ENCODE results near the gene CMYA5.

Gene CMYA5

GRCh38 chr5:79834754-79835714 is 145.4 kb downstream of the CMYA5 start:
- Histone ChIP-seq H3K9ac (ENCODE audit: low read length) (no peak overlapping the region), H3K79me2 (ENCODE audit: insufficient read depth, low read length) (no peaks in the 10 kb centered on the region), H3F3A (ENCODE audit: insufficient read depth, low read length) (no peaks in the 10 kb centered on the region), H3K9me3 (ENCODE audit: low read length) (no peaks in the 10 kb centered on the region), H2AFZ (ENCODE audit: low read length) (no peak overlapping the region), H3K36me3 (ENCODE audit: insufficient read depth, low read length) (no peaks in the 10 kb centered on the region), H3K27me3 (ENCODE audit: insufficient read depth, low read length) (no peaks in the 10 kb centered on the region), H3K9me2 (ENCODE audit: low read depth, low read length) (no peaks in the 10 kb centered on the region), H3K4me2 (ENCODE audit: low read length) (no peak overlapping the region), H4K20me1 (ENCODE audit: insufficient read depth, low read length) (no peaks in the 10 kb centered on the region), H3K27ac (ENCODE audit: low read depth, low read length, poor library complexity, severe bottlenecking) (no peak overlapping the region), H3K4me3 (ENCODE audit: low read depth, low read length, poor library complexity, severe bottlenecking) (no peak overlapping the region), H3K4me1 (ENCODE audit: insufficient read depth, low read length, severe bottlenecking) (no peaks in the 10 kb centered on the region)
- TF ChIP-seq CTCF (IDR thresholded peaks at IDR 0.05; ENCODE audit: low read length) = no peak
- no peak for TF ChIP-seq EZH2 (IDR thresholded peaks at IDR 0.05; ENCODE audit: borderline replicate concordance, low read length)

- Histone ChIP-seq H3K9ac (ENCODE audit: low read length) (no peak overlapping the region), H4K20me1 (ENCODE audit: insufficient read depth, low read length) (no peaks in the 10 kb centered on the region), H3K27ac (ENCODE audit: low read depth, low read length, poor library complexity, severe bottlenecking) (no peak overlapping the region), H3F3A (ENCODE audit: insufficient read depth, low read length) (no peaks in the 10 kb centered on the region), H3K9me2 (ENCODE audit: low read depth, low read length) (no peaks in the 10 kb centered on the region), H3K79me2 (ENCODE audit: insufficient read depth, low read length) (no peaks in the 10 kb centered on the region), H3K4me1 (ENCODE audit: insufficient read depth, low read length, severe bottlenecking) (no peaks in the 10 kb centered on the region), H3K9me3 (ENCODE audit: low read length) (no peaks in the 10 kb centered on the region), H2AFZ (ENCODE audit: low read length) (no peak overlapping the region), H3K36me3 (ENCODE audit: insufficient read depth, low read length) (no peaks in the 10 kb centered on the region), H3K27me3 (ENCODE audit: insufficient read depth, low read length) (no peaks in the 10 kb centered on the region), H3K4me3 (ENCODE audit: low read depth, low read length, poor library complexity, severe bottlenecking) (no peak overlapping the region), H3K4me2 (ENCODE audit: low read length) (no peak overlapping the region)
- TF ChIP-seq EZH2 (IDR thresholded peaks at IDR 0.05; ENCODE audit: borderline replicate concordance, low read length) = no peak
- no peak for TF ChIP-seq CTCF (IDR thresholded peaks at IDR 0.05; ENCODE audit: low read length)
These were observed 148.3 kb downstream of the CMYA5 start for GRCh38 chr5:79837761-79838551.

- TF ChIP-seq CTCF (IDR thresholded peaks at IDR 0.05; ENCODE audit: low read length) = no peak
- TF ChIP-seq EZH2 (IDR thresholded peaks at IDR 0.05; ENCODE audit: borderline replicate concordance, low read length) = no peak
These were observed 150.7 kb downstream of the CMYA5 start for GRCh38 chr5:79840084-79840990.

More at GRCh38 chr5:79840084-79840990, 150.7 kb downstream of the CMYA5 start:
- no peaks in the 10 kb centered on the region for H3F3A ChIP-seq (ENCODE audit: insufficient read depth, low read length)
- H3K4me2 ChIP-seq (ENCODE audit: low read length) = no peak overlapping the region
- H2AFZ ChIP-seq (ENCODE audit: low read length) = no peak overlapping the region
- H3K9me2 ChIP-seq (ENCODE audit: low read depth, low read length) = no peaks in the 10 kb centered on the region
- H3K79me2 ChIP-seq (ENCODE audit: insufficient read depth, low read length) = no peaks in the 10 kb centered on the region
- H3K36me3 ChIP-seq (ENCODE audit: insufficient read depth, low read length) = no peaks in the 10 kb centered on the region
- H3K9ac ChIP-seq (ENCODE audit: low read length) = no peak overlapping the region
- no peak overlapping the region for H3K4me3 ChIP-seq (ENCODE audit: low read depth, low read length, poor library complexity, severe bottlenecking)
- no peak overlapping the region for H3K27ac ChIP-seq (ENCODE audit: low read depth, low read length, poor library complexity, severe bottlenecking)
- H3K4me1 ChIP-seq (ENCODE audit: insufficient read depth, low read length, severe bottlenecking) = no peaks in the 10 kb centered on the region
- H4K20me1 ChIP-seq (ENCODE audit: insufficient read depth, low read length) = no peaks in the 10 kb centered on the region
- no peaks in the 10 kb centered on the region for H3K9me3 ChIP-seq (ENCODE audit: low read length)
- H3K27me3 ChIP-seq (ENCODE audit: insufficient read depth, low read length) = no peaks in the 10 kb centered on the region

All from OCI-LY1 (cell line).